Kidney epithelial cell (primary cell): ENCODE measurements around the gene CLEC4M. TPM values are rescaled to one million over a fixed set of nuclear protein-coding genes. Genes with fewer than 3 reads are reported as not detected.
"Not testable (repeated sequence)": the region's sequence is repeated elsewhere in the genome, so short reads cannot be mapped to it uniquely, and the experiment has no call there.

Experiments
- DNase-seq: peaks from one replicate; pipeline ENCODE4 v3.0.0-alpha.2; 2010; ENCODE audit warnings: low read depth
- H3K27me3 ChIP-seq: 2 replicates; pipeline ENCODE4 v1.6.0; 2011; ENCODE audit warnings: low read length; ENCODE audit not compliant: control insufficient read depth, insufficient read depth
- H3K36me3 ChIP-seq: 2 replicates; pipeline ENCODE4 v1.5.1; 2011; ENCODE audit warnings: low read length; ENCODE audit not compliant: control insufficient read depth, insufficient read depth
- H3K4me3 ChIP-seq: 2 replicates; pipeline ENCODE4 v1.5.1; 2011; ENCODE audit warnings: low read depth, mild to moderate bottlenecking, control low read depth, low read length
- total RNA-seq: library from RNA; depleted of rRNA; stranded (reverse); fragments of >200 nt; gene quantifications from 2 replicates; pipeline ENCODE4 v1.2.3, GENCODE V29; 2015
- TF ChIP-seq, protein P1 (sequence below): IDR thresholded peaks from 2 replicates; pipeline ENCODE4 v1.5.1; 2011; ENCODE audit warnings: mild to moderate bottlenecking, moderate library complexity, low read length, control low read depth, inconsistent platforms; ENCODE audit not compliant: insufficient read depth, poor library complexity, severe bottlenecking

The CLEC4M gene
- total RNA-seq, 1 donor from 2014 or later, result not detected

DNA sequence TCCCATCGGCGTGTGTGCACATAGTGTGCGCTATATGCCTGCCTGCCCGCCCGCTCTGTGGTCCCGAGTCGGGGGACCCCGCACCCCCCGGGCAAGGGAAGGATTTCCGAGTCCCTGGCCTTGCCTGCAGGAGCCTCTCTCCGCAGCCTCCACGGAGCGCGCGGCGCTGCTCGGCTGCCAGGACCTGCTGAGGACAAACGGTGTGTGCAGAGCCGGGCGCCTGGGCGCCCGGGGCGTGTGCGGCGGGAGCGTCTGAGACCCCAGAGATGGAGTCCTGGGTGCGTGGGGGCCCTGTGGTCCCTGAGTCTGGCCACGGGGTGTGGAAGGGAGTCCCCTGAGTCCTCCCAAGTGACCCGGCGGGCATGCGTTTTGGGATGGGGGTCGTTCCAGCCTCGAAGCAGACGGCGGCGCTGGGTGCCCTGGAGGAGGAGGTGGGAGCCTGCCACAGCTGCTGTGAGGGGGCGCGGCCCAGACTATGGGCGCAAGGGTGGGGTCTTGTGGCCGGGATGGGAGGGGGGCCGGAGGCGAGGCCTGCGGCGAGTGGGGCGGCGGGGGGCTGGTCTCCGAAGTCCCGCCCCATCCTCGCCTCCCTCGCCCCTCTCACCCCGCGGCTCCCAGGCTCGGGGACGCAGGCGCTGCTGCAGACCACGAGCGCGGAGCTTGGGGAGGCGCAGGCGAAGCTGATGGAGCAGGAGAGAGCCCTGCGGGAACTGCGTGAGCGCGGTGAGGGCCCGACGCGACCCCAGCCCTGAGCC, 25.3 kb downstream of the CLEC4M start:
- H3K27me3 ChIP-seq, result peaks cover 40% of the 10 kb centered on the region
- H3K36me3 ChIP-seq, result no peaks in the 10 kb centered on the region
- TF ChIP-seq, protein P1, sequence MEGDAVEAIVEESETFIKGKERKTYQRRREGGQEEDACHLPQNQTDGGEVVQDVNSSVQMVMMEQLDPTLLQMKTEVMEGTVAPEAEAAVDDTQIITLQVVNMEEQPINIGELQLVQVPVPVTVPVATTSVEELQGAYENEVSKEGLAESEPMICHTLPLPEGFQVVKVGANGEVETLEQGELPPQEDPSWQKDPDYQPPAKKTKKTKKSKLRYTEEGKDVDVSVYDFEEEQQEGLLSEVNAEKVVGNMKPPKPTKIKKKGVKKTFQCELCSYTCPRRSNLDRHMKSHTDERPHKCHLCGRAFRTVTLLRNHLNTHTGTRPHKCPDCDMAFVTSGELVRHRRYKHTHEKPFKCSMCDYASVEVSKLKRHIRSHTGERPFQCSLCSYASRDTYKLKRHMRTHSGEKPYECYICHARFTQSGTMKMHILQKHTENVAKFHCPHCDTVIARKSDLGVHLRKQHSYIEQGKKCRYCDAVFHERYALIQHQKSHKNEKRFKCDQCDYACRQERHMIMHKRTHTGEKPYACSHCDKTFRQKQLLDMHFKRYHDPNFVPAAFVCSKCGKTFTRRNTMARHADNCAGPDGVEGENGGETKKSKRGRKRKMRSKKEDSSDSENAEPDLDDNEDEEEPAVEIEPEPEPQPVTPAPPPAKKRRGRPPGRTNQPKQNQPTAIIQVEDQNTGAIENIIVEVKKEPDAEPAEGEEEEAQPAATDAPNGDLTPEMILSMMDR, result no peak
- H3K4me3 ChIP-seq, result no peak overlapping the region
- DNase-seq, result no peak

DNA sequence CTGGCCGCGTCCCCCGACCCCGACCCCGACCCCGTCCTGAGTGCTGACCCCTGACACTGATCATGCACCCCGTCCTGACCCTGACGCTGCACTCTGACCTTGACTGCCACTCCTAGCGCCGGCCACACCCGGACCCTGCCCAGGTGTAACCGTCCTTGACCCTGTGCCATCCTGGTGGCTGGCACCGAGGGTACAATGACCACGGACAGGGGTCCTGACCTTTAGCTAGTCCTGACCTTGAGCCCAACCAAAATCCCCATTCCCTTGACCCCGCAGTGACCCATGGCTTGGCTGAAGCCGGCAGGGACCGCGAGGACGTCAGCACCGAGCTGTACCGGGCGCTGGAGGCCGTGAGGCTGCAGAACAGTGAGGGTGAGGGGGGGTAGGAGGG, 25.9 kb downstream of the CLEC4M start:
- Histone ChIP-seq H3K4me3 (no peak overlapping the region), H3K36me3 (no peaks in the 10 kb centered on the region), H3K27me3 (peaks cover 35% of the 10 kb centered on the region)
- no peak for DNase-seq
- TF ChIP-seq, protein P1, result no peak

DNA sequence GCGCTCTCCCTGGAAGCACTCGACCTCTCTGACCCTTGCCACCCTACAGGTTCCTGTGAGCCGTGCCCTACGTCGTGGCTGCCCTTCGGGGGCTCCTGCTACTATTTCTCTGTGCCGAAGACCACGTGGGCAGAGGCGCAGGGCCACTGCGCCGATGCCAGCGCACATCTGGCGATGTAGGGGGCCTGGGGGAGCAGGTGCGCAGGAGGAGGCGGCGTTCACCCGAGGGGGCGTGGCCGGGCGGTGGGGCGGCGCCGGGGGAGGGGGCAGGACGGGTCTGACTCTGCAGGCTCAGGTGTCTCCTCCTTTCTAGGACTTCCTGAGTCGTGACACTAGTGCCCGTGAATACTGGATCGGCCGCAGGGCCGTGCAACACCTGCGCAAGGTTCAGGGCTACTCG, 26.4 kb downstream of the CLEC4M start:
- peaks cover 35% of the 10 kb centered on the region for H3K27me3 ChIP-seq
- no peaks in the 10 kb centered on the region for H3K36me3 ChIP-seq
- H3K4me3 ChIP-seq, result no peak overlapping the region
- DNase-seq, result no peak
- TF ChIP-seq, protein P1, result no peak

DNA sequence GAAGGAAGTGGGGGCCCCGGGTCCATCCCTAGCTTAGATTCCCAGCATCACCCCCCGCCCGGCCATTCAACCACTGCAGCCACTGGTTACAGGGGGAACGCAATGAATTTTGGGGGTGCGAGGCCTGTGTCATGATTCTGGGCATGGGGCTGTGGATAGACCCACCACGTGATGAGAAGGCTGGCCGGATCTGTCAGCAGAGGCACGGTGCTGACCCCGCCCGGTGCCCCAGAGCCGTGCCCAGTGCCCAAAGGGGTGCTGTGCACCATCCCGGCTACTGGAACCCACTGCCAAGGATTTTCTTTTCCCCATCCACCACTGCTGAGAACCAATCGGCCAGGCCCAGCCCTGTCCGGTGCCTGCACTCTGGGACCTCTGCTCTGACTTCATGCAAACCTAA, 27.4 kb downstream of the CLEC4M start:
- DNase-seq, result no peak
- no peak overlapping the region for H3K4me3 ChIP-seq
- peaks cover 35% of the 10 kb centered on the region for H3K27me3 ChIP-seq
- TF ChIP-seq, protein P1, result no peak
- no peaks in the 10 kb centered on the region for H3K36me3 ChIP-seq

DNA sequence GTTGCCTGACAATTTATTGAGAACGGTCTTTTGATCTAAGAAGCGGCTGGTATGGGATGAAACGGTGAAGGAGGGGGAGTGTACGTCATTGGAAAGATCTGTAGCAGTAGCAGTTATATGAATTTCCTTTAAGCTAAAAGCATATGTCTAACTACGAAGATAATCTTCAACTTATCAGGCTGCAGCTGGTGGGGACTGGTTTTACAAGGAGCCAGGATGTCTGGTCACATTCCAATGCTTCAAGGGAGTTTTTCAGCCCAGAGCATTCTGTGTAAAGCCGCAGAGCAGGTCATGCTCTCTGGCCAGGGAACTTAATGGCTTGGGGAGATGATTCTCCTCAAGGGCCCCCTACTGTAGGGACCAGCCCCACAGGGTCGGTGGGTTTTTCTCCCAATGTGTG, 29.2 kb downstream of the CLEC4M start:
- Histone ChIP-seq H3K4me3 (no peak overlapping the region), H3K27me3 (peaks cover 30% of the 10 kb centered on the region), H3K36me3 (no peaks in the 10 kb centered on the region)
- no peak for DNase-seq
- TF ChIP-seq, protein P1, result no peak

DNA sequence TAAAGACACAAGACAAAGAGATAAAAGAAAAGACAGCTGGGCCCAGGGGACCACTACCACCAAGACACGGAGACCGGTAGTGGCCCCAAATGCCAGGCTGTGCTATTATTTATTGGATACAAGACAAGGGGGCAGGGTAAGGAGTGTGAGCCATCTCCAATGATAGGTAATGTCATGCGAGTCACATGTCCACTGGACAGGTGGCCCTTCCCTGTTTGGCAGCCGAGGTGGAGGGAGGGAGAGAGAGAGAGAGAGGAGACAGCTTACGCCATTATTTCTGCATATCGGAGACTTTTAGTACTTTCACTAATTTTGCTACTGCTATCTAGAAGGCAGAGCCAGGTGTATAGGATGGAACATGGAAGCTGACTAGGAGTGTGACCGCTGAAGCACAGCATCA, 29.7 kb downstream of the CLEC4M start:
- not testable (repeated sequence) for DNase-seq, H3K4me3 ChIP-seq, H3K36me3 ChIP-seq
- peaks cover 26% of the 10 kb centered on the region for H3K27me3 ChIP-seq
